ENCODE results near the gene PER3. TPM values are rescaled to one million over a fixed set of nuclear protein-coding genes. Genes with fewer than 3 reads are reported as not detected.

The PER3 gene
- total and polyA plus RNA-seq, 2 of the 4 experiments (the other 2 are of a cell fraction): 3.4 to 4.2 TPM

DNA sequence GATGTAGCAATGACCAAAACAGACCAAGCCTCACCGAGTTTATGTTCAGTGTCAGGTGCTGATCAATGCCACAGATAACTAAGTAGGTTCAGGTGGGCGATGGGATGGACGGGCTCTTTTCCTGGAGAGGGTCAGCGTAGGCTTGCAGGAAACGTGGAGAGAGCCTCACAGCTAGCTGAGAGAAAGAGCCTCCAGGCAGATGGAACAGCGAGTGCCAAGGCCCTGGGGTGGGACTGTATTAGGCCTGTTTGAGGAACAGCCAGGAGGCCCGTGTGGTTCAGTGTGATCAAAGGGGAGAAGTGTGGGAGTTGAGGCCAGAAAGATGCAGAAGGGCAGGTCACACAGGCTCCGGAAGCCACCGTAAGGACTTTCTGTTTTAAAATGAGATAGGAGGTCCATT lies 76.0 kb downstream of the PER3 start:
- ChIA-PET CTCF (no interaction called here), POLR2A (ENCODE audit: unreplicated experiment) (no interaction called here)
- Histone ChIP-seq H3K9ac (ENCODE audit: low read depth, low read length) (no peak overlapping the region), H3K79me1 (ENCODE audit: low read depth in 1 of 2, low read length in 2 of 2) (no peaks in the 10 kb centered on the region), H3K23ac (ENCODE audit: low read depth, low read length) (no peak overlapping the region), H4K91ac (ENCODE audit: insufficient read depth, low read depth, low read length) (no peak overlapping the region), H3K4me1 (ENCODE audit: control insufficient read depth, insufficient read depth, low read length) (no peaks in the 10 kb centered on the region), H3K4ac (ENCODE audit: low read depth, low read length) (no peak overlapping the region), H4K8ac (ENCODE audit: low read depth in 2 of 2, low read length in 2 of 2) (no peak overlapping the region), H3K18ac (ENCODE audit: low read depth, low read length) (no peak overlapping the region), H2AK9ac (replicated peaks; ENCODE audit: low read depth, low read length, poor library complexity) (no peak overlapping the region), H4K5ac (ENCODE audit: low read depth, low read length) (no peak overlapping the region), H2BK15ac (ENCODE audit: low read depth, low read length) (no peak overlapping the region), H3K4me3 (ENCODE audit: insufficient read depth, low read depth, low read length) (no peak overlapping the region), H4K20me1 (ENCODE audit: insufficient read depth, low read length) (no peaks in the 10 kb centered on the region), H3K9me3 (ENCODE audit: control insufficient read depth, insufficient read depth, low read length) (peaks cover 4% of the 10 kb centered on the region), H2AFZ (replicated peaks; ENCODE audit: low read length, poor library complexity) (no peak overlapping the region), H2BK20ac (ENCODE audit: low read depth, low read length) (no peak overlapping the region), H3K4me2 (ENCODE audit: low read depth, low read length) (no peak overlapping the region), H2AK5ac (ENCODE audit: low read depth, low read length) (no peak overlapping the region), H3K56ac (ENCODE audit: extremely low read depth, insufficient read depth, low read length) (no peak overlapping the region), H3K14ac (replicated peaks; ENCODE audit: low read depth, low read length) (no peak overlapping the region), H3K9me1 (ENCODE audit: insufficient read depth, low read length) (no peaks in the 10 kb centered on the region), H3K36me3 (ENCODE audit: control insufficient read depth, insufficient read depth, low read length) (no peaks in the 10 kb centered on the region), H2BK120ac (ENCODE audit: low read depth, low read length) (no peak overlapping the region), H2BK5ac (ENCODE audit: low read depth, low read length, poor library complexity, severe bottlenecking) (no peak overlapping the region), H3K27ac (ENCODE audit: insufficient read depth, low read length) (no peak overlapping the region), H3K27me3 (ENCODE audit: control insufficient read depth, insufficient read depth, low read length) (no peaks in the 10 kb centered on the region; the same call in none of the 2 replicates)
- no peak for TF ChIP-seq NFE2L2 (IDR thresholded peaks at IDR 0.05; ENCODE audit: low read depth, low read length)
- ATAC-seq (ENCODE audit: low read depth): no peak
- in situ Hi-C loops (cut with MboI; ENCODE audit: low sequenced_read_pairs) (no loop called here), intact Hi-C loops (cut with micrococcal nuclease) (no loop called here), dilution Hi-C loops (cut with HindIII; ENCODE audit: low sequenced_read_pairs, unreplicated experiment) (no loop called here)
- no peak for DNase-seq
- WGBS, 2 experiments (ENCODE audit: extremely low coverage in 2 of 2, insufficient read length in 1 of 2): 59% methylated on average over 4 of the region's 9 CpGs; no CpG with 5 or more reads in 1 of the 2 experiments
- BruUV-seq (replicated peaks): no TSS peak
